NCI-H524 treated with DMSO at 0.1 percent for 48 hours (cell line): ENCODE data around the gene SENP8.
A peak's percentile ranks its signal among the peaks of the same experiment; 100 is the strongest.
"Not testable (repeated sequence)": the region's sequence is repeated elsewhere in the genome, so short reads cannot be mapped to it uniquely, and the experiment has no call there.

ENCODE experiments used
- DNase-seq: peaks from one replicate; lab custom pipeline; 2025; lab: John Stamatoyannopoulos, UW

Gene SENP8

GRCh38 chr15:72155635-72156616 is 37.7 kb downstream of the SENP8 start:
- peak; percentile 44 for DNase-seq

DNA sequence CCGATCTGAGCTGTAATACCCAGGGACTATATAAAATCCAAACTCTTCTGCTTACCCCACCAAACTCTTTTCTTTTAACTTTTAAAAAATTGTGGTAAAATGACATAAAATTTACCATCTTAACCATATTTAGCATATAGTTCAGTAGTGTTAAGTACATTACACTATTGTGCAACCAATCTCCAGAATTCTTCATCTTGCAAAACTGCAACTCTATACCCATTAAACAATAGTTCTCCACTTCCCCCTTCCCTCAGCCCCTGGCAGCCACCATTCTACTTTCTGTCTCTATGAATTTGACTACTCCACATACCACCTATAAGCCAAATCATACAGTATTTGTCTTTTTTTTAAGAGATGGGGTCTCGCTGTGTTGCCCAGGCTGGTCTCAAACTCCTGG is 38.7 kb downstream of the SENP8 start:
- DNase-seq = no peak

- no peak for DNase-seq
Observed at GRCh38 chr15:72160696-72161245, 42.6 kb downstream of the SENP8 start.

DNA sequence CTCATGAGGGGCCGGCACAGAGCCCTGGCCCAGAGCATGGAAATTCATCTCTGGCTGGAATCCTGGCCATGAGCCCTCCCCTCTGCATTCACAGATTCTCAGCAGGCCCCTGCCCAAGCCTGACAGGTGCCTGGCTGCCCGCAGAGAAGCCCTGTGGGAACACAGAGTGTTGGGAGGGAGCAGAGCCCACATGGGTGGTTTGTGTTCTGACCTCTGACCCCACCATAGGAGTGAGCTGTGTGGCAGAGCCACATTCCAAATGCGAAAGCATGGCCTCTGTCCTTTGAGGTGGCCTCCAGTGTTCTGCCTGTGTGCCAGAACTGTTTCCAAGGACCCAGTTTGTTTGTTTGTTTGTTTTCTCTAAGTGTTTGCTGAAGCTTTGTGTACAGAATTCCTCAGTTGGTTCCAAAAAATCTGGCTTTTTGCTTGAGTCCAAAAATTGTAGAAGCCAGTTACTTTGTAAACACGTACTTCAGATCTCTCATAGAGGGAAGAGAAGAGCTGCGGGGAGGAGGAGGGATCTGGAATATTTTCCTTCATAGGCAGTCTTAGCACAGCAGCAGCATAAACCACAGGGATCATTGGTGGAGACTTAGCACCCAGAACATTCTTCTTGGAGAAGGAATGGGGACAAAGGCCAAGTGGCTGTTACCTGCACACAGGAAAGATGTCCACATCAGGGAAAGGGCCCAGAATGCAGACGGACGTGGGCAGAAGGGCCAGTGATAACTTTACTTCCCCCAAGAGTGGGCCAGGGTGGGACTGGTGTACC is 43.3 kb downstream of the SENP8 start:
- no peak for DNase-seq

DNA sequence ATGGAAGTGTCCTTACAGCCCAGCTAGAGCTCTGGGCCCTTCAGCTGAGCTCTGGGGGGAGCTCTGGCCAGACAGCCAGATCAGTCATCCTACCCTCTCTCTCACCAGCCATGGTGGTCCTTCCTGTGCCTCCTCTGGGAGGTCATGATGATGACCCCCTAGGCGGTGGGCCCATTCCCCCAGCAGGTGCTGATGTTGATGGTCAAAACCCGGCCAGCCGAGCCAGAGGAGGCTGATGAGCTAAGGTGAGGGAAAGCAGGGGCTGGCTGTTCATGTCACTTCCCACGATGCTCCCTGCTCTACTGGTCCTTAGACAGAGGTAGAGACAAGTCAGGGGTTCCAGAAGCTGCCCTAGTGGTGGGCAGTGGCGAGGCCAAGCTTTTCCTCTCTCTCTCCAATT is 44.4 kb downstream of the SENP8 start:
- no peak for DNase-seq

DNA sequence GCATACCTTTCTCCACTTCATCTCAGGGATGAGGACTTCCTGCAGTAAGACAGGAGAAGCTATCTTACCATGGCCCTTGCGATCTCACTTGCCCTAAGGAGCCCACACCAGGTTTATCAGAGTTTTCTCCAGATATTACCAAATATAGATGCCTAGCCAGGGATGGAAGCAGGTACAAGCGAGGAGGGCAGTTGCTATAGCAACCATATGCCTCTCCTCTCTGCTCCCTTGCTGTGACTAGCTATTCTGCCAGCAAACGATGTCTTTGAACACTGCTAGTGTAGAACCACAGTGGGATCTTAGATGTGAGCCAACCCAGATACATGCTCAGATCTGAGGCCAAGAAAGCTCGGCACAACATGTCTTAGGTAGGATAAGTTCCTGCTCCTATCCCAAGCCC is 45.5 kb downstream of the SENP8 start:
- no peak for DNase-seq

GRCh38 chr15:72166716-72167417 is 48.7 kb downstream of the SENP8 start:
- no peak for DNase-seq

- no peak for DNase-seq
Observed at GRCh38 chr15:72167445-72167844, 49.2 kb downstream of the SENP8 start.

GRCh38 chr15:72168131-72168807 is 50.1 kb downstream of the SENP8 start:
- DNase-seq = no peak

DNA sequence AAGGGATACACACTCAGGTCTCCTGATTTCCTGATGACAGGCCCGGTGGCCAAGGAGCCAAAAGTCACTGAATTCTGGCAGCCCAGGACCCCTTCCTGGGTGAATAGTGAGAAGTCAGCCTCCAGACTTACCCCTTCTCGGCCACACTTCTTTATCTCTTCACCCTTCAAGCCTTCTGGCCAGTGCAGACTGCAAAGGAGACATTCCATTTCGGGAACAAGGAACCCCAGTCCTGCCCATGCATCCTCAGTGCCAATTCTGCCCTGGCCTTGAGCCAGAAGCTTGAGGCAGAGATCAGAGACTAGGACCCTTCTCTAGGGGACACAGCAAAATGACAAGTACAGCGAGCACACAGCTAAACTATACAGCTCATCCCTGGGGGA is 50.6 kb downstream of the SENP8 start:
- DNase-seq = no peak

- DNase-seq = no peak
Observed at GRCh38 chr15:72169236-72169920, 51.2 kb downstream of the SENP8 start.

- no peak for DNase-seq
Observed at GRCh38 chr15:72169921-72170611, 51.9 kb downstream of the SENP8 start.

DNA sequence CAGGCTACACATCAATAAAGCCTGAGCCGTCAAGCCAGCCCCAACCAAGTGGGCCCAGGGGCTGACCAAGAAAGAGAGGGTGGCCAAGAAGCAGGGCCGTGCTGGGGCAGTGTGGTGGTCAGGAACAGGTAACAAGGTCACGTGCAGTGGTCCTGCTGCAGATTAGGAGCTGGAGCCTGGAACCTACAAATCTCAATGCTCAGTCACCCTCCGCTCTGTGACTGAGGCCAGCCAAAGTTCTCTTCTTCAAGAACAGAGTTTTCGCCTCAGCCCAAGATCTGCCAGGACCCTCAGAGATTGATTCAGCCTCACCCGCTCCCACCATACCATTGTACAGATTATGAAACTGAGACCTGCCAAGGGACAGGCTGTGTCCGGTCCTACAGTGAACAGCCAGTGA is 52.5 kb downstream of the SENP8 start:
- DNase-seq = no peak

DNA sequence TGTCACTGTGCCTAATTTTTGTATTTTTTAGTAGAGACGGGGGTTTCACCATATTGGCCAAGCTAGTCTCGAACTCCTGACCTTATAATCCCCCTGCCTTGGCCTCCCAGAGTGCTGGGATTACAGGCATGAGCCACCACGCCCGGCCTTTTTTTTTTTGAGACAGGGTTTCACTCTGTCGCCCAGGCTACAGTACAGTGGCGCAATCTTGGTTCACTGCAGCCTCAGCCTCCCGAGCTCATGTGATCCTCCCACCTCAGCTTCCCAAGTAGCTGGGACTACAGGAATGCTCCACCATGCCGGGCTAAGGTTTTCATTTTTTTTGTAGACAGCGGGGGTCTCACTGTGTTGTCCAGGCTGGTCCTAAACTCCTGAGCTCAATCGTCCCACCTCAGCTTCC is 53.8 kb downstream of the SENP8 start:
- DNase-seq = not testable (repeated sequence)

GRCh38 chr15:72172796-72173195 is 54.6 kb downstream of the SENP8 start:
- DNase-seq = no peak

DNA sequence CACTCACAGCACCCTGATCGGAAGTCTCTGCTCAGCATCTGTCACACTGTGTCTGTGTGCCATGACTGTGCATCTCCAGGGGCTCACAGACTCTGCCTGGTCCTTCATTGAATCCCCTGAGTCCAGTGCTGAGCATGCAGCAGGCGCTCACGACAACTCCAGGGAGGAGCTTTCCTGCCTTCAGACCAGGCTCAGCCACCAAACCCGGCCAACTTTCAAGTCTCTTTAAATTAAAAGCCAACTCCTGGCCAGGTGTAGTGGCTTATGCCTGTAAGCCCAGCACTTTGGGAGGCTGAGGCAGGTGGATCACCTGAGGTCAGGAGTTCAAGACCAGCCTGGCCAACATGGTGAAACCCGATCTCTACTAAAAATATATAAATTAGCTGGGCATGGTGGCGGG is 55.2 kb downstream of the SENP8 start:
- no peak for DNase-seq

GRCh38 chr15:72173864-72174550 is 55.8 kb downstream of the SENP8 start:
- no peak for DNase-seq

DNA sequence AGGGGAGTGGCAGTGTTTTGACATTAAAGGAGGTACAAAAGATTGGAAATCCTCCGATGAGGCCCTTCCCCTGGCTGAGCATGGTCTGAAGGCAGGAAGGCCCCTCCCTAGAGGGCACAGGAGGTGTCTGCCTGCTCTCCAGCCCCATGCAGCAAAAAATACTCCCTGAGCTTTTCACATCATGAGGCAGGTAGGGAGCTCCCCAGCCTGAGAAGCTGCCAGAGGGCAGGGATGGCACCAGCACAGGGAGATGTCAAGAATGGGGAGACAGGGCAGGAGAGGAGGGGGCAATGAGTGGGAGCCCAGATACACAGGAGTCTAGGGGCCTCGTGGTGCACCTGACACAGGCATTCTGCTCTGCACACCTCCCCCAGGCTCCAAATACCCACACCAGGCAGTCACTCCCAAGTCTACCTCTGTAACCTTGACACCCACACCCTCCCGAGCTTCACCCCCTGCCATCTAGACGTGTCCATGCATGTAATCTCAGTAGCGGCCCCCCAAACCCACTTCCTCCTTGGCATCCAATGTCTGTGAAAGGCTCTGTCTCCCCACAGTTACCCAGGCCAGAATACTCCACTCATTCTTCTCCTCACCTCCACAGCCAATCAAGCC is 56.5 kb downstream of the SENP8 start:
- DNase-seq = no peak
